GM19023 (cell line): ENCODE measurements around the gene FOXJ3.

ENCODE experiments used
- ATAC-seq: cut with Tn5 transposase; IDR thresholded peaks from one replicate; pipeline ENCODE4 v1.9.1; 2021; ENCODE audit warnings: mild to moderate bottlenecking, moderate library complexity; ENCODE audit not compliant: unreplicated experiment

FOXJ3 gene

DNA sequence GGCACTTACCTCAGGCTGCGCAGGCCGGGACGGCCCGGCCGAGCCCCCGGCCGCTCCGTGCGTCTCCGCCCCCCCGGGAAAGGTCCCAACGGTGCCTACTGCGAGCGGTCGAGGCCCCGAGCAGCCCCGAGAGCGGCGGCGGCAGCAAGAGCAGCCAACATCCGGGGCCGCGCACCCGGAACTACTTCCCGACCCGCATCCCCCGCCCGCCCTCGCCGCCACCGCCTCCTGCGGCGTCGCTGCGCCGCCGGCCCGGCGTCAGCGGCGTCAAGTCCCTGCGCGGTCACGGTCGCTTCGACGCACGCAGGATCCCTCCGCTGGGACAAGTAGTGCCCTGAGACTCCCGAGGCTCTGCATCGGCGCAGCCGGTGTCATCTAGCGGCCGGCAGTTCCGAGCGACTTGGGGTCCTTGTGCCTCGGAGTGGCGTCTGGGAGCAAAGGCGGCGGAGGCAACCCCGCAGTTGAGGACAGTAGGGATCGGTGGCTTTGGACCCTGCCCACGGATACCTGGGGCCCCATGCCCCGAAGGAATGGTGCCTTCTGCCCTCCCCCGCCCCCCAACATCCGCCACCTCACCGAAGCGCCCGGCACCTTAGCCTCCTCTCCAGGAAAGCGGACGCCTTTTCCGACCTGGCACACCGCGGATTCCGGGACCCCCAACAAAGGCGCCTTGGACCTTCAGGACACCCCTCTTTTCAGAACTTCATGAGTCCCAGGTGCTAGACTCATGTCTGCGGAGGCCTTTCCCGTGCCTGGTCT lies at the start of gene FOXJ3:
Gene FOXJ3, minus strand, starts transcription at position 186 of the 759 bp plus-strand sequence. CDS start 24,142 bp downstream, outside the sequence.
- ATAC-seq, result peak; percentile 75

DNA sequence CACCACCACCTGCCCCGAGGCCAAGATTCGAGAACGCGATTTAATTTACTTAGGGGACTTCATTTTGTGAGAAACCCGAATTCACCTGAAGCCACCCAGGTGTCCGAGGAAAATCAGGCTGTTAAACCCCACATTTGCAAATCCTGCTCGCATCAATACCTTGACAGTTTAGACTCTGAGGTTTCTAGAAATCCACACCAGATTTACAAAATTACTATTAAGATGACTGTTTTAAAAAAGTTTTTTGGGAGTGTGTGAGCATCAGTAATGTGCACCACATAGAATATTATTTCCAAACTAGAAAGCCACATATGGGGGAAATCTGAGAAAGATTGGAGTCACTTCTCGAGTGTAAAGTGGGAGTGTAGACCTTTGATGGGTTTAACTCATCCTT lies 46.2 kb upstream of the FOXJ3 start:
- no peak for ATAC-seq

DNA sequence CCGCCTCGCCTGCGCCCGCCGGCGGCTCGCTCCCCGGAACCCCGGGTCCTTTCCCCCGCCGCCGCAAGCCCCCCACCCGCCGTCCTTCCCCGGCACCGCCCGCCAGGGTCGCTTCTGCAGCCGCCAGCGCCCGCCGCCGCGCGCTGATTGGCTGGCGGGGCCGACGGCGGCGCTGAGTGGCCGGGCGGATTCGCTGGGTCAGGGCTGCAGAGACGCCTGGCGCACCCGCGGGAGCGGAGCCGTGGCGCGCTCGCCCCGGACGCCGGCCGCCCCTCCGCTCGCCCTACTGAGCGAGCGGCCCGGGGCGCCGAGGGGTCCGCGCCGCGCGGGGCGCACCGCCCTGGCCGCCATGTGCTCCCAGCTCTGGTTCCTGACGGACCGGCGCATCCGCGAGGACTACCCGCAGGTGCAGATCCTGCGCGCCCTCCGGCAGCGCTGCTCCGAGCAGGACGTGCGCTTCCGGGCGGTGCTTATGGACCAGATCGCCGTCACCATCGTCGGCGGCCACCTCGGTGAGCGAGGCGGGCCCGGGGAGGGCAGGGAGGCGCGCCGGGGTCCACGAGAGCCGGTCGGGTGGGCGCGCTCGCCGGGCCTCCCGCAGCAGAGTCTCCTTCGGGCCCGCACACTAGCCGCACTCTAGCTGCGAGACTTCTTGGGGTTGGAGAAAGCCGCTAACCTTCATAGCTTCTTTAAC lies 45.7 kb upstream of the FOXJ3 start, which contains the start of gene RIMKLA:
Gene RIMKLA, plus strand, starts transcription at position 207 of the 694 bp plus-strand sequence. Its CDS starts 143 bp downstream, at position 350.
- ATAC-seq, result peak; percentile 87

DNA sequence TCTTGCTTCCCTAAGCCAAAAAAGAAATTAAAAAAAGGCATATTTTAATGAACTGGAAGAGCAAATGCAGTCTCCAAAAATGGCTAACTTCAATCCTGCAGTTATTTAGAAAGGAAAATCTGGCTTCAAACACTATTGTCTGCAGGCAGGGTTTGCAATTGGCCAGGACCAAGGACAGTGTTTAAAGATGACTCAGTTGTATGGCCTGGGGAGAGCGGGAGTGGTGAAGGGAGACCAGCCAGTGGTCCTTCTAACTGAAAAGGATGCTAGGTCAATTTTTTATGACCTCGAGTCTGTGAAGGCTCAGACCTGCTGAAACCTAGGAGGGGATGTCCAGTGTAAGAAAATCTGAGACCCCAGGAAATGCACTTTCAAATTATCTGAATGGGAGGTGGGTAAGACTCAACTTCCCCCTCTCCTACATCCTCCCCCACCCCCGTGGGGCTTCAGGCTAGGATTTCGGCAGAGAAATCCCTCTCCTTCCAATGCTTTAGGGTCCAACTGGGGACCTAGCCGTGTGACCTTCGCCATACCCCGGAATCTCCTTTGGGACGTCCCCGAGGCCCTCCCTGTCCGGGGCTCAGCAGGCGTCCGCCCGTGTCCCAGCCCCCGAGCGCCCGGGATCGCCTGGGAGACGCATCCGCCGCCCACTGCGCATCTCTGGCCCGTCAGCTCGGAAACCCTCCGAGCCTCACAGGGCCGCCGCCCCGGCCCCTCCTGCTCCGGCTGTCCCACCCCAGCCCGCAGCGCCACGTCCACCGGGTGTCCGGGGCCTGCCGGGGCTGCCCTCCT lies 45.0 kb upstream of the FOXJ3 start:
- peak; percentile 48 for ATAC-seq

DNA sequence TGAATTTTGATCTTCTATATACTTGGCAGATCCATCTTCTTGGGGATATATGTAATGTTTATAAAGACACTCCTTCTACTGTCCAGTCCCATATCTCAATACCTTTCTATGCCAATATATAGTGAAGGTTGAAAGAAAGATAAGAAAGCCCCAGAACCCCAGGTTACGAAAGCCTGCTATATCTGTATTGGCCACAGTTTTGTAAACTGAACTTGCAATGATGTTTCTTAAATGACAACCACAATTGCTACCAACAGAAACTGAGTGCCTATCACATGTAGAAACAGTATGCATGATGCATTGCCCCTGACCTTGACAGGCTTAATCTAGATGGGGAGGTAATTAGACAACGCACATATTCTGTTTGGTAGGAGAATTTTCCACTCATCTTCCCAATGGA lies 37.8 kb upstream of the FOXJ3 start:
- ATAC-seq, result no peak

DNA sequence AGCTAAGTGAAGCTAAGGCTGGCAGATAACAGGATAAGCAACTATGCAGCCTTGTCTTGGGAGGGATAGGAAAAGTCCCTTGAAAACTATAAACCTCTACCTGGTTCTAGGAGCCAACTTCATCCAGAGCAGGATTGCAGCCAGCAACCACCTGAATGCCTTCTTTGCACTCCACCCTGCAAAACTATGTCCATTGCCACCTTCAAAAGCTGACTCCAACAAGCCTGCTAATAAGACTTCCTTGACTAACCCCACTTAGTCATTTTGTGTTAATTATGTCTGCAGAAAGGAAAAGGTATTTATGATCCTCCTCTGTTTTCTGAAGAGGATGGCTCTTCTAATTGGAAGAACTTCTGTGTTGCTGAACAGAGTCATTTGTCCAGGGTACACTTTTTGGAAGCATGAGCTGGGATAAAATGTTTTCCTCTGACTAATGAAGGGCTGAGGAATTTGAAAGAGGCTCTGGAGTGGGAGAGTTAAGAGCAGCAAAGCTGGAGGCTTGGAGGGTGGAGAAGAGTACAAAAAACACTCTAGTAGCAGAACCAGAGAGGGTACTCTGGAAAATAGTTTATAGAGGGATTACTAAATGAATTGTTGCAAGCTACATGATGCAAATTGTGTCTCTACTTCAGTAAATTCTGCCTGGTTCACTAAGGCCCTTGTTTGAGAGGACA lies 36.0 kb upstream of the FOXJ3 start:
- no peak for ATAC-seq

DNA sequence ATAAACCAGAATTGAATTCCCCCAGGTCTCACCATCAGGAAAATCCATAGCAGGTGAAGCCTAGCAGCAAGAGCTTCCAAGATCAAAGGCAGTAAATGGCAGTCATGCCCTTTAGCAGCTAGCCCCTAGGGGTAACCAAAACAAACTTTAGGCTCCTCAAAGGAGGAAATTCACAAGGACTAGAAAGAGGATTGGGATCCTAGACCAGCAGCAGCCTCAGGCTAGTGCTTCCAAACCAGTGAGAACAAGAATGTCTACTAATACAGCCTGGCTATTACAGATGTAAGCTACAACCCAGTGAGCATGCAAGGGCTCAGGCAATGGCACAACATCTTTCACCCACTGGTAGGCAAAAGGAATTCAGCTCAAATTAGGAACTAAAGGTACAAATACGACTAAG lies 34.4 kb upstream of the FOXJ3 start:
- no peak for ATAC-seq

DNA sequence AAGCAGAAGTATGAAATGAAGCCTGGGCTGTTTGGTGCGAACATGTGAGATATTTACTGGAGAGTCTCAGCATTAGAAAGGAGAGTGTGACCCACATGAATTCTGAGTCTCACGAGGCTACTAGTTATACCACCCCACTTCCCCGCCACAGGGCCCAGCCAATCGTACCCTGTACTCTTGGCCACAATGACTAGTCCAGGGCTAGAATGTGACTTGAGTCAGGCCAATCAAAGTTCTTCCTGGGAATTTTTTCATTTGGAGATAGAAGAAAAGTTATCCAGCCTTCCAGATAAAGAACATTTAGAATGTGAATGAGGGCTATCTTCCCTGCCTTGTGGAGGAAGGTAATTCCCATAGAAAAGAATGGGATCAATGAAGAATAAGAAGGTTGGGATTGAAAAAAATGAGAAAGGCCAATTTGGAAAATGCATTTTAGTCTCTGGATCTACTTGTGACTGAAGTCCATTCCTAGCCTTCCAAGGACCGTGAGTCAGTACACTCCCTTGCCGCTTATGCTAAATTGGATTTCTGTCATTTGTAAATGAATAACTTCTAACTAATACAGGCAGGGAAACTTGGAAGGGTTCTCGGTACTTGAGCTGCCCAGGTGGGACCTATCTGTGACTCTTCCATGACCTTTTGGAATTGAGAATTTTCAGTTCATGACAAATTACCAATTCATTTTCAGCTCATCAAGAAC lies 33.2 kb upstream of the FOXJ3 start:
- ATAC-seq, result no peak

DNA sequence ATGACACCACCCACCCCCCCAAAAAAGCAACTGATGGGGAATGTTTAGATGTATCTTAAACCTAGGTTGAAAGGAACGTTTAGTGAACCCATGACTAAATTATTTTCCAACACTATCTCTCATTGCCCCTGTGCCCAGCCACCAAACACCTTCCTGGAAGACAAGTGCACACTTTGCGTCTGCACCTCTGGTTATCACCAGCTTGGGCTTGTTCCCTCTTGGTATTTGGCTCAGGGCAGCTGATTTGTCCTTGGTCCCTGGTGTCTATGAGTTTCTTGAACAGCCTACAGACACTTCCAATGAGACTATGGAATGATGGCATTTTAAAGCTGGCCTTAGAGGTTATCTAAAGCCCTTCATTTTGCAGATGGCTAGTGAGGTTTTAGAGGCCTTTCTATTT lies 30.1 kb upstream of the FOXJ3 start:
- no peak for ATAC-seq

DNA sequence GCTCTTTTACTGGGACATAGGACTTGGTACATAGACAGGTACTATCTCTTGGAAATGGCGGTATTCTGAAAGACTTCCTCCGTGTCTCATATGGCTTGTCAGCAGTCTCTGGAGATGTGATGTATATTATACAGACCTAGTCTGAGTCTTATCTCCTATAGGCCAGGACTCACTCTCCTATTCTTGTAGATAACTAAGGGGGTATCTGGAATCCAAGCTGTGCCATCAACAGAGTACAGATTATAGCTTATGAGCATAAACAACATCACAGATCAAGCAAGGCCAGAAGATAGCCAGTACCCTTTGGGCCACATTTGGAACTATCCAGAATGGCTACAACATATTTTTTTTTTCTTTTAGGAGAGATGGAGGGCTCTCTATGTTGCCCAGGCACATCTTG lies 29.5 kb upstream of the FOXJ3 start:
- no peak for ATAC-seq

DNA sequence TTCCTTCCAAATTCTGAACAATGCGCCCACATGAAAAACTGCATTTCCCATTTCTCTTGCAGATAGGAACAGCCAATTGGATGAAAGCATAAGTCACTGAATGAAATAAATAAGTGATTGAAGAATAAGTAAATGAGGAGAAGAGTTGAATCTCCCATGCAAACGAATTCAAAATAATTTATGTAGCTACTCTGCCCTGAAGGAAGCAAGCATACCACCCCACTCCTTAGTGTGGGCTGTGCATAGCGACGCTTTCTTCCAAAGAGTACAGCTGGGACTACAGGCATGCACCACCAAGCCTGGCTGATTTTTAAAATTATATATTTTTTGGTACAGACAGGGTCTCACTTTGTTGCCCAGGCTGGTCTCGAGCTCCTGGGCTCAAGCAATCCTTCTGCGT lies 29.1 kb upstream of the FOXJ3 start:
- no peak for ATAC-seq

DNA sequence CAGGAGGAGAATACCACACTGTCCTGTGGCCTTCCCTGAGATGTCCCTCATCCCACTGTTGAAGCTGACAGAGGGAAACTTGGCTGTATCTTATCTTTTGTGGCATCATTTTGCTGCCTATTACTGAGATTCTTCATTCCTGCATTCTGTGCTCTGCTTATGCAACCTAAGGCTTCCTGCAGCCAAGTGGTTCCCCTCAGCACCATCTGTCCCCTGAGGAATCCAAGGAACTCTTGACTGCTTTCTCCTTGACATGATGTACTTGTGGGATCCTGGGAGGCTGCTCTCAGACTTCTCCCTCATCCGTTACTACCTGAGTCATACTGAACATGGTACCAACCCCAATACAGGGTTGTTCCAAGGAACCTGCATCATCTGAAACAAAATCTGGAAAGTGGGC lies 24.4 kb upstream of the FOXJ3 start:
- no peak for ATAC-seq

DNA sequence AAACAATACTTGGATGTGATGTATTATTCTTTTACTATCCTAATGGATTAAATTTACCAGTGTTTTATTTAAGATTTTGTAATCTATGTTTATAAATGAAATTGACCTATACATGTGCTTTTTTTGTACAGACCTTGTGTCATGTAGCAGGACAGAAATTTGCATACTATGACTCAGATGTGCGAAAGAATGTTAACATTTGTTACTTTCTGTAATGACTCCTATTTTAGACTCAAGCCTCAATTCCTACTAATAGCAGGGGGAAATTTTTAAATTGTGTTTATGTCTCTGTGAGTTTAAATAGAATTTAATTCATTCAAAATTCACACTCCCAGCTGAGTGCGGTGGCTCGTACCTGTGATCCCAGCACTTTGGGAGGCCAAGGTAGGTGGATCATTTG lies 23.8 kb upstream of the FOXJ3 start:
- ATAC-seq, result no peak

DNA sequence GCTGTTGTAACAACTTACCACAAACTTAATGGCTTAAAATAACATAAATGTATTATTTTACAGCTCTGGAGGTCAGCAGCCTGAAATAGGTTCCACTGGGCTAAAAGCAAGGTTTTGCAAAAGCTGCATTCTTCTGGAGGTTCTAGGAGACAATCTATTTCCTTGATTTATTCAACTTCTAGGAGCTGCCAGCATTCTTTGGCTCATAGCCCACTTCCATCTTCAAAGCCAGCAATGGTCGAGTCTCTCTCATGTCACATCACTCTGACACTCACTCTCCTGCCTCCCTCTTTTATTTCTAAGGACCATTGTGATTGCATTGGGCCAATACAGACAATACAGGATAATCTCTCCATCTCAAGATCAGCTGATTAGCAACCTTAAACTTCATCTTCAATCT lies 15.1 kb upstream of the FOXJ3 start:
- no peak for ATAC-seq

DNA sequence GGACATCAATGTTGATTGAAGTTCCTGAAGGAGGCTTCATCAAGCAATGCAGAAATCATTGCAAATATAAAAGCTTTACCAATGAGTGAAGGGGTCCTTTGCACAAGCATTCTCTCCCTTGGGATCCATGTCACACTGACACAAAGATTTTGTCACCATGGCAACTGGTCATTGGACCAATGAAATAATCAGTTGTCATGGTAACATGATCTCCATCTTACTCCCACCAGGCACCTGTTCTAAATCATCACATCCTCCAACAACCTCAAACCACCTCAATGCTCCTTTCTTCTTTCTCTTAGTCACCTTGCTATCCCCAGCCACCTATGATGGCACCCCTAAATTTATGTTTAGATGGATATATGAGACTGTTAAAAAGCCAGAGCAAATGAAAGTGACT lies 13.5 kb upstream of the FOXJ3 start:
- no peak for ATAC-seq

DNA sequence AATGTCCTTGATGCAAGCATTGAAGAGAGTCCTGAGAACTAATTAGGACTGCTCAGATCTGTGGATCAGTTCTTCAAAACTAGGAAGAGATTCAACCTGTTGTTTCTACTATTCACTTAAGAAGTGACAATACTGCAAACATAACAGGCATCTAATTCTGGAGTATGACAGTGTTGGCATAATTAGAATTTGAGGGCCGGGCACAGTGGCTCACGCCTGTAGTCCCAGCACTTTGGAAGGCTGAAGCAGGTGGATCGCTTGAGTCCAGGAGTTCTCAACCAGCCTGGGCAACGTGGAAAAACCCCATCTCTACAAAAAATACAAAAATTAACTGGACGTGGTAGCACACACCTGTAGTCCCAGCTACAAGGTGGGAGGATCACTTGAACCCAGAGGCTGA lies 8.0 kb upstream of the FOXJ3 start:
- no peak for ATAC-seq

DNA sequence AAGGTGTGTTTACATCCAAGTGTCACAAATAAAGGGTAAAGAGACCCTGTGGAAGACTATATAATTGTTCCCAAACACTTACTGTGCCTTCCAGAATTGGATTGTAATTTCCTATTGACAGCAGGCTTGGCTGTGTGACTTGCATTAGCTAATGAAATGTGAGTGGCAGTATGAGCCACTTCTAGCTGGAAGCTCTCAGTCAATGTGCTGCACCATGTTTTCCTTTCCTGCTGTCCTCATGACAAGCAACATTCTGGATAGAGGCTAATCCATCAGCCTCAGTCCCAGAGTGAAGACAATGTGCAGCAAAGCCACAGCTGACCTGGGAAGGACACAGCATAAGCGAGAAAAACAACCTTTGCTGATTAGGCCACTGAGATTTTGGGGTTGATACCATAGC lies 5.9 kb upstream of the FOXJ3 start:
- ATAC-seq, result no peak

DNA sequence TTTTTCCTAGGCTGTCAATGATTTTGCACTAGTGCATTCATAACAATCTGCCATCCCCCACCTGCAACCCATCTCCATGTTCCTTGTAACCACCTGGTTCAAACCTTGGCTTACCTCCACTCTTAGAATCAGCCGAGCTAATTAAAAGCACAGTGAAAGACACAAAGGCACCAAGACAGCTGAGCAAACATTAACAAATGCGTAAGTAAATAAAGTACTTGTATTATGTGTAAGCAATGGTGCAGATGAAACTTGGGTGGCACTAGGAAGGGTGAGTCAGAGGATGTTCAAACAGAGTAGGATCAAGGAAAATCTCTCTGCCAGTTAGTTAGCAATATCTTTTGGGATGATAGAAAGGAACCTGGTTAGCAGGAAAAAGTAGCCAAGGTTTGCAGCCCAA lies 5.1 kb upstream of the FOXJ3 start:
- ATAC-seq, result no peak

DNA sequence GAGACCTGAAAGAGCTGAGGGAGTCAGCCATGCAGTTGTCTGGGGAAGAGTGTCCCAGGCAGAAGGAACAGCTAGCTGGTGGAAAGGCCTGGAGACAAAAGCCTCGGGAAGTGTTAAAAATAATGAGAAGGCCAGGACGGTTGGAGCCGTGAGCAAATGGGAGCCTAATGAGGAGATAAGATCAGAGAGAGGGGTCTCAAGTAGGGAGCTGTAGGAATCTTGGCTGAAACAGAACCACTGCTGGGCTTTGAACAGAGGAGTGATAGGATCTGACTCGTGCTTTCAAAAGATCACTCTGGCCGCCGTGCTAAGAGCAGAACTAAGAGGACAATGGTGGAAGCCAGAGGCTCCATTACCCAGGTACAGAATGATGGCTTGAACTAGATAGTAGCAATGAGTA lies 1.9 kb upstream of the FOXJ3 start:
- no peak for ATAC-seq

DNA sequence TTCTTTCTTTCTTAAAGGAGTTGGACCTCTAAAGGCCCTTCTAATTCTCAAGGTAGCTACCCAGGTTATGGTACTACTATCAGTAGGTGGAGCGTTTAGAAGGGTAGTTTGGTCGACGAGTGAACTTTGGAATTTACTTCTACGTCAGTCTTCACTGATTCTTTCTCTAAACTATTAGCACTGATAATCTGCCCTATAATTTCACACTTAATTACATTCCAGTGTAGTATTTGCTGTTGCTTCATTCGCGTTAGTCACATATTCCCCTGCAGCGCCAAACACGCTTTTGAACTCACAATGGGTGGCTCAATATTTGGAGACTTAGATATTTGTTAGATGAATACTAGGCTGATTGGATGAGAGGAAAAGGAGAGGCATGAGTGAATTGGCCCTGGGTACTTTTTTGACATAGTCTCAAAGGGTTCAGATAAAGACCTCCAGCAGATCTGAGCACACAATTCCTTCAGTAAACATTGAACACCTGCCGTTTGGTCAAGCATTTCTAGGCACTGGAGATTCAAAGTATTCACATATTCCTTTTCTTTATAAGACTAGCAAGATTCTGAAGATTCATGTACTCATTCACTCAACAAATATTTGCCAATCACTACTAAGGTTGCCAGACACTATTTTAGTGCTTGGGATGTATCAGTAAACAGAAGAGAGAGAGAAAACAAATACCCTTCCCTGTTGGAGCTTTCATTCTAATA lies 929 bp upstream of the FOXJ3 start:
- no peak for ATAC-seq
